Hindlimb muscle (tissue), 1 donor: Measurements from ENCODE around the gene ST13. TPM values are rescaled to one million over a fixed set of nuclear protein-coding genes. Genes with fewer than 3 reads are reported as not detected.
"Not testable (repeated sequence)": the region's sequence is repeated elsewhere in the genome, so short reads cannot be mapped to it uniquely, and the experiment has no call there.

Source experiments
- DNase-seq: peaks from one replicate; pipeline ENCODE4 v3.0.0-alpha.2; 2013
- polyA plus RNA-seq: library from polyadenylated mRNA; unstranded; fragments of 120-200 nt; gene quantifications from one replicate; pipeline ENCODE4 v1.2.1, GENCODE V29; 2013; ENCODE audit not compliant: insufficient read length

The ST13 gene
- 462 TPM for polyA plus RNA-seq

DNA sequence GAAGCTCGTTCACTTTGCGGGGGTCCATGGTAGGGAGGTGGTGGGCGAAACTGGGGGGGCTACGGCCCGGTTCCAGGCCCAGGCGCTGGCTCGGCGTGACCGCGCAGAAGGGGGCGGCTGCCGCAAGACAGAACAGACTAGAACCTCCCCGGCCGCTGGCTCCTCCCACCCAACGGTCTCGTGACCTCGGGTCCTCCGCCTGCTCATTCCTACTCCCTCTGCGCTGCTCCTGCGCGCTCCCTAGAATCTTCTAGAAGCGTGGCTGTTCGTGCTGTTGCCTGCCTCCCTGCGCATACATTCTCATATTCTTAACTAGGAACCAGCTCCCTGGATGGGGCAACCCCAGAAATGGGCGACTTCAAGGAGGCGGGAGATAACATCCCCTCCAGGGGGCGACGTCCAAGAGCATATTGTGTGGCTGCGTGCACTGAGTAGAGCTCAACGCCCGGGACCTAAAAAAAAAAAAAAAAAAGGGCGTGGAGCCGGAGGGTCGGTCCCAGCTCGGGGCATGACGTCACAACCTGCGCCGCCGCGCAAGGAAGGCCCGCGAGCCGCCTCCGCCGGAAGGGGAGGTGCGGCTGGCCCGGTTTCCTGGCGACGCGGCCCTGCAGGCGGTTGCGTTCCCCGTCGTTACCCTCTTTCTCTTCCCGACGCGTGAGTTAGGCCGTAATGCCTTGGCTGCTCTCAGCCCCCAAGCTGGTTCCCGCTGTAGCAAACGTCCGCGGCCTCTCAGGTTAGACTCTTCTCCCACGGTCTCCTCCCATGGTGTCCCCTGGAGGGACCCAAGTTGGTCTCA lies at the start of gene ST13, which contains the start of gene XPNPEP3:
ST13 (minus strand) TSS at position 127 of the 796 bp plus-strand sequence; CDS start at position 28, 99 bp downstream.
XPNPEP3 (plus strand) TSS at position 636 of the 796 bp plus-strand sequence; CDS start at position 670, 34 bp downstream.
- peak; percentile 97 for DNase-seq

DNA sequence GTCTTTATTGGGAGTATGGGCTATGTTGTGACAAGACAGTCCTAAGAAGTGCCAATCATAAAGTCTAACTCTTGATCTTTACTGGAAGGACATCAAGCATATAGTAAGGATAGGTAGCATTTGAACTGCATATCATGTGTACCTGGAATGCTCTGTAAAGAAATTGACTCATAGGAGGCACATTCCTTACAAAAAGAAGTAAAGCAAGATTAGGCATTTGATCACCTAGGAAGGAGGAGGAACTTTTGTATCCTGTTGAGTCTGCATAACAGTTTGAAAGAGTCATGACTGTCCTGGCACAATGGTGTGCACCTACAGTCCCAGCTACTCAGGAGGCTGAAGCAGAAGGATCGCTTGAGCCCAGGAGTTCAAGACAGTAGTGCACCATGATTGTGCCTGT lies 47.7 kb upstream of the ST13 start:
- DNase-seq: no peak

DNA sequence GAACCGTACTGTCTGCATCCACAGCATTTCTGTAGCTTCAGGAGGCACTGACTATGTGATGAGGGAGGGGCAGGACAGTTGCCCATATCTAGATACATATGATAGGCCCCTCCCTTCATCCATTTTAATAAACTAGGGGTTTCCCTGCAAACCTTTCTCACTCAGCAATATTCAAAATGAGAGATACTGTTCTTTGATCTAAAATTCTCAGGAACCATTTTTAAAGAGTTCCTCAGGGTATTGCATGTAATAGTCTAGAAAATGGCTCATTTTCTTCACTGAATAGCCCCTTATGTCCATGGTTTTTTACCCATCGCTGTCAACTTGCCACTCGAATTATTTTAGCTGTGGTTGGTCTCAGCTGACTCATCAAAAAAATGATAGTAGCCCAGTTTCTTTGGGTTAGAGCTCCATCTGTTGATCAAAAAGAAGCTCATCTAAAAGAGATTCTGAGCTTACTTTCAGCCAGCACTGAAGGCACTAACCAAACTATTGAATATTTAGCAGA lies 42.5 kb upstream of the ST13 start:
- DNase-seq: peak; percentile 32

- no peak for DNase-seq
Measured at GRCh38 chr22:40894417-40894816, 38.0 kb upstream of the ST13 start.

DNA sequence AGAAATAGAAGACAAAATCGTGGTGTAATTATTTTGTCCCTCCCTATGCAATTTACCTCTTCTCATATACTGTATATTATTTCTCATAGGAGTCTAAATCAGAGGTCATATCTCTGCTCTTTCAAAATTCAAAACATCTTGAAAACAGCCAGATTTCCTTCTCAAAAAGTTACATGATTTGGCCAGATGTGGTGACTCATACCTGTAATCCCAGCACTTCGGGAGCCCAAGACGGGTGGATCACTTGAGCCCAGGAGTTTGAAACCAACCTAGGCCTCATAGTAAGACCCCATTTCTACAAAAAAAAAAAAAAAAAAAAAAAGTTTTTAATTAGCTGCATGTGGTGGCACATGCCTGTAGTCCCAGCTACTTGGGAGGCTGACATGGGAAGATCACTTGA lies 34.4 kb upstream of the ST13 start:
- DNase-seq: no peak

GRCh38 chr22:40889116-40889515 lies 32.7 kb upstream of the ST13 start:
- no peak for DNase-seq

DNA sequence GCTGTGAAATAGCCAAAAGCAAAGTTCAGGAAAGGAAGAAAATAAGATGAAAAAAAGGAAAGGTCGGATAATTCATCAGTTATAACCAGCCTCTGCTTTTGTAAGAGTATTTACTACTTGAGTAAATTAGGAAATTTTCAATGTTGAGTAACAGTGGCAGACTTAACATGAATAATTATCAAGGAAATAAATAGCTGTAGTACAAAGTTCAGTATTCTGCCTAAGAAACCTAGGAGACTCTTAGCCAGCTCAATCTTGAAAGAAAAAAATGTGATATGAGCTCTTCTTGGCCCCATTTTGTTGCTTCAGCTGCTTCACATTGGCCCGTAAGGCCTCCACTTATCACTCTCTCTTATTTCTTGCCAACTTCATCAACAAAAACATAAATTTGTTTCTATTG lies 22.5 kb upstream of the ST13 start:
- no peak for DNase-seq

DNA sequence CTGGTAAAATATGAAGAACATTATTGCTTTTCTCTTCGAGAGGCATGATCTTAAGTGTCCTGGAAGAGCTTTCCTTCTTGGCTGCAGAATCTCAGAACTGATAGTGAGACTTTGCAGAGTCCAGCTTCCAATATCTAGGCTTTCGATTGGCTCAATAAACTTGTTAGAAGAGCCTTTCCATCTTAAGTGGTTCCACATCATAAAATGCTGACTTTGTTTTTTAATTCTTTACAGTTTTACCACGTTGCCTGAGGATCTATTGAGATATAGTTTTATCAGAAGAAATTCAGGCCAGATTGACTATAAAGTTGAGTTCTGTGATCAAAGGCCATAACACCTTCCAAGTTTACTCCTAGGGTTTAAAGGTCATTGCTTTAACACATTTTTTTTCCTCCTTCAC lies 21.0 kb upstream of the ST13 start:
- no peak for DNase-seq

- no peak for DNase-seq
Measured at GRCh38 chr22:40876907-40877306, 20.5 kb upstream of the ST13 start.

GRCh38 chr22:40875111-40875510 lies 18.7 kb upstream of the ST13 start:
- no peak for DNase-seq

DNA sequence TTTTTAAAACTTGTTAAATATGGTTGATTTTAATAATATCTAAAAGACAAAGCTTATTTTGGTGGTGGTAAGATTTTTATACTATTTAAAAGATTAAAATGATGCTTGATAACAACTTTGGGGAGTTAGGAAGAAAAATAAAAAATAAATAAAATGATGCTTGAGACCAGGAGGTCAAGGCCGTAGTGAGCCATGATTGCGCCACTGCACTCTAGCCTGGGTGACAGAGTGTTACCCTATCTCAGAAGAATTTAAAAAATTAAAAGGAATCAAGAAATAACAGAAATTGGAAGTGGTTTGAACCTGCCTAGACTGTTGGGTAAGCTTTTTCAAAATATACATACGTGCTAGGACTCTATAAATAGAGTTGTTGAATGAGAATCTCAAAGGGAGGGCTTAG lies 17.6 kb upstream of the ST13 start:
- DNase-seq: no peak

- not testable (repeated sequence) for DNase-seq
Measured at GRCh38 chr22:40868379-40868778, 11.9 kb upstream of the ST13 start.

DNA sequence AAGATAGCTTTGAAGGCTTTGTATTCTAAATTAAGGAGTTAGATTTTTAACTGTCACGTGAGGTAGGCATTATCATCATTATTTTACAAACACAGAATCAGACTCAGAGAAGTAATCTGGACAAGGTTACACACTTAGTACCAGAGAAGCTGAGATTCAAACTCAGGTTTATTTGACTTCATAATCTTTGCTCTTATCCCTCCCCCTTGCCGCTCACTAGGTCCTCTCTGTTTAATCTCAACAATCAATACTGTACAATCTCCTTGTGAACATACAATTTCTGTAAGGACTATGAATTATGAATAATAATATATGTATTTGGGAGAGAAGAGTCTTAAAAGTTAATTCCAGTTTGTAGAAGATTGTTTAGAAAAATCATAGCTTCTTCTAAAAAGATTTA lies 10.7 kb upstream of the ST13 start:
- no peak for DNase-seq

GRCh38 chr22:40862537-40862936 lies 6.1 kb upstream of the ST13 start:
- DNase-seq: no peak

DNA sequence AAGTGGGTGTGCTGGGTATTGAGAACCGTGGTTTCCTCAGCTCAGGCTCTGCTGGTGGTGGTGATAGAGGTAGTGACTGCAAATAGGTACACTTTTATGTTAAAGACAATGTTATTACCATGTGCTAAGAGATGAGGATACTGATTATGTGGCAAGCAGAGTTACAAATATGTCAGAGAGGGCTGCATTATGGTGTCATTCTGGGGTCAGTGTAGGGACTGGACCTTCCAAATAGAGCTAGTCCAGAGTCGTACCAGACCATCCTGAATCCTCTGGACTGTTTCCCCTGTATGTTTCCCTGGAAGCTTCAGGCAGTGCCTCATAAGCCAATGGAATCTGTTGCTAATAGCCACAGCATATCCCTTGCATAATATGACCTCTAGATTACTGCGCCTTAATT lies 5.6 kb upstream of the ST13 start, which contains the start of gene DNAJB7:
DNAJB7 (minus strand) TSS at position 101 of the 400 bp plus-strand sequence. CDS start 119 bp downstream, outside the sequence.
- DNase-seq: no peak

DNA sequence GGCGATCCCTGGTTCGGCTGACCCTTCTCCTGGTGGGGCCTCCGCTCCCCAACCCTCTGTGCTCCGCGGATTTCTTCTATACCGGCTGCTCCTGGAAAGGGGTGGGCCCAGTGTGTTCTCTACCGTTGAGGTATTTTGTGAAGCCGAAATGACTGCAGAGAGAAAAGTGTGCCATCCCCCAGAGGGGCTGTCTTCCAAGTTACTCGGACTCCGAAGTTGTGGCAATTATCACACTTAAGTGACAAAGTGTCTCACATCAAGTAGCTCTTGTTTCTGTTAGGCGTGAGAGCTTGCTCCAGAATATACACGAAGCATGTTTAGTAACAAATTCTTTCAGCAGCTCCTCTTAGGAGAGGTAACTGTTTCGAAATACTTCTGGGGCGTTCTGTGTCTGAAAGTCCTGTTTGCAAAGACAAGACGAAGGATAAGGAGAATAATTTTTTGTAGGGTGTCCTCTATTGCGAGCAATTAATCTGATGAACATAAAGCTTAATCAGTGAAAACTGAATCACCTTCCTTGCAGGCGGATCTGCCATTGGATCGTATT lies 943 bp upstream of the ST13 start:
- DNase-seq: peak; percentile 15

DNA sequence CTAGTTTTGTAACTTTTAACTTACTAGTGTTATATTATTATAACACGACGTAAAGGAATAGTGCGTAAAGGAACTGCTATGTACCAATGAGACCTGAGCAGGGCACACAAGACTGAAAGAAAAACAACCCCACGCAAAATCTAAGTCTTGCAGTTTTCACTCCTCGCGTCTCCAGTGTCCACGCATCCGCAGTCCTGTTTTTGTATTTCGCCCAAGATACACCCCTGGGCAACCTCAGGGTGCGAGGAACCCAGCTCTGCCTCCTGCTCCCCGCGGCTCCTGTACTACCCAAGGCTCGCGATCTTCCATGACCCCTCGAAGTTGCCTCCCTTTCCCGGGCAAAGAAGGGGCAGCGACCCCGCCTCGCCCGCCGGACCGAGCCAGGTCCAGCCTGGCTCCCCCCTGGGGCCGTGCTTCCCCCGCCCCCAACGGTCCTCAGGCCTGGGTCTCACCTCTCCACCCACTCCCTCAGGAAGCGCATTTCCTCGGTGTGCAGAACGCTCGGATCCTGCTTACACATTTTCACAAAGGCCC lies 393 bp downstream of the ST13 start:
- DNase-seq: peak; percentile 45

DNA sequence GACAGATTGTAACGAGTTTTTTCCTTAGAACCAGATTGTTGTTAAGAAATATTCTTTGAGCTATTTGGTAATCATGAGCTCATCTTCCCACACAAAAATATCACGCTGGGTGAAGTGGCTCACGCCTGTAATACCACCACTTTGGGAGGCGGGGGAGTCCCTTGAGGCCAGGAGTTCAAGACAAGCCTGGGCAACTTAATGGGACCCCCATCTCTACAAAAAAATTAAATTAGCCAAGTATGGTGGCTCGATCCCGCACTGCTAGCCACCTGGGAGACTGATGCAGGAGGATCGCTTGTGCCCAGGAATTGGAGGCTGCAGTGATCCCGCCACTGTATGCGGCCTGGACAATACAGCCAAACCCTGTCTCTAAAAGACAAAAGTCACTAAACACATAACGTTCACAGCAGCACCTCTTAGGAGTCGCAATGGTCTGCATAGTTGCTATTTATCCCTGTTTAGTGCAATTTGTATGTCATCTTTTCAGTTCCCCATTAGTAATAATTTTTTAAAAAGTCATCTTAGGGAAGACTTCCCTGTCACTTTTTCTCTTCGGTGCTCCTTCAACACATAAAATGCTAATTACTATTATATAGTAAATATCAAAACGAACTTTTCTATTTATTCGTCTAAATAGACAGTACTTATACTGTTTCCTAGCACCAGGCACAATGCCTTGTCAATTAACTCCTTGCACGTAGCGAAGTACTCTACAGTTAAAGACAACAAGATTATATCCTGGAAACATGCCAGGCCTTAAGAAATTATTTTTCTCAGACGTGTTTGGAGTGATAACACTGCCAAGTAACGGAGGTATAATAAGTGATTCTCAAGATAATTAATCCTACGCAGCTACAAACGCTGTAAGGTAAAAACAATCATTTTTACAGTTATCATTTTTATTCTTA lies 1.1 kb downstream of the ST13 start:
- DNase-seq: no peak

DNA sequence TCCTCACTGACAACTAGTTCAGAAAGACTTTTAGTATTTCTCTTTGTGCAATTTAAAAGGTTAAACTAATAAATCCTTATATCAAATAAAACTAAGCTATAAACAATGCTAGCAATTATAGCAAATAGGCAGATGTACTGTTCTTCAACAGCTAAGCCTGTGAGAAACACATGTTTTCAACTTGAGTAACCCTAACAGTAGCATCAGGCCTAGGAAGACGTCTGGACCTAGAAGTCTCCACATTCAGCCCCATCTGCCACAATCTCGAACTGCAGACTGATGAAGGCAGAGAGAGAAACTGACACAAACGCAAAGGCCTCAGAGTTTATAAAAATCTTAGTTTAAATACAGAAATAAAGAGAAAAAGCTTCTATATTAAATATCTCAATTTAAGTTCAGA lies 2.5 kb downstream of the ST13 start:
- DNase-seq: no peak

- no peak for DNase-seq
Measured at GRCh38 chr22:40853333-40853732, 3.1 kb downstream of the ST13 start.

DNA sequence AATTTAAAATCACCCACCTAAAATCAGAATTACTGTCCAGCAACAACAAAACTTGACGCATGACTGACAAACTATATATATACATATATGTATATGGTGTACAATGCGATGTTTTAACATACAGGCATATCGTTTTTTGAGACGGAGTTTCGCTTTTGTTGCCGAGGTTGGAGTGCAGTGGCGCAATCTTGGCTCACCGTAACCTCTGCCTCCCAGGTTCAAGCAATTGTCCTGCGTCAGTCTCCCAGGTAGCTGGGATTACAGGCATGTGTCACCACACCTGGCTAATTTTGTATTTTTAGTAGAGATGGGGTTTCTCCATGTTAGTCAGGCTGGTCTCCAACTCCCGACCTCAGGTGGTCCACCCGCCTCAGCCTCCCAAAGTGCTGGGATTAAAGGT lies 10.6 kb downstream of the ST13 start:
- not testable (repeated sequence) for DNase-seq

DNA sequence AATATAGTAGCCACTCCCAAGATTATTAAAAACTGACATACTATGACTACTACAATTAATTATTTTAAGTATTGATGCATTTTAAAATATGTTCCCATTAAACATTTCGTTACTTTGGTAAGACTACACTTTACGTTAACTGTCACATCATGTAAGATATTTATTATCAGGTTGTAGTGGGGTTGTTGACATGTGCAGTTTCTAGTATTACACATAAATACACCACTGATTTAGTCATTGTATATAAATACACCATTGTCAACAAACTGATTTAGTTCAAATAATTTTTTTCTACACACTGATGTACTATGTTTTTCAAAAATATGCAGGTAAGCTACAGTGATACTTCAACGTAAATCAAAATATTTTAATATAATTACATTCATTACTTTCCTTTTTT lies 11.5 kb downstream of the ST13 start:
- no peak for DNase-seq

DNA sequence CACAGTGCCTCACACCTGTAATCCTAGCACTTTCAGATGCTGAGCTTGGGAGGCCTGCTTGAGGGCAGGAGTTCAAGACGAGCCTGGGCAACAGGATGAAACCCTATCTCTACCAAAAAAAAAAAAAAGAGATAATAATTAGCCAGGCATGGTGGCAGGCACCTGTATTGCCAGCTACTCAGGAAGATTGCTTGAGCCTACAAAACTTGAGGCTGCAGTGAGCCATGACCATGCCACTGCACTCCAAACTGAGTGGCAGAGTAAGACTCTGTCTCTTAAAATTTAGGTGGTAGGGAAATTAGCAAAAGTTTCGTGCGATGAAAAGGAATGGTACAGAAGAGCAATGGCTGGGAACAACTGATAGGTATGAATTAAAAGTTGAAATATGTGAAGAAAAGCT lies 18.0 kb downstream of the ST13 start:
- DNase-seq: no peak
